ENCODE data around the gene TRMT112.

TRMT112 gene

GRCh38 chr11:64306563-64306875 lies 10.8 kb downstream of the TRMT112 start:
- DNase-seq = no peak

GRCh38 chr11:64305691-64306562 lies 11.4 kb downstream of the TRMT112 start:
- DNase-seq = peak; percentile 49 to 74

- DNase-seq = peak; percentile 98 to 99
These were observed 12.2 kb downstream of the TRMT112 start, which contains the start of gene ESRRA for GRCh38 chr11:64305075-64305690. Gene ESRRA (plus strand): TSS chr11:64305524. CDS start chr11:64307180, 1,656 bp downstream.

- DNase-seq = peak; percentile 73 to 91
These were observed 12.9 kb downstream of the TRMT112 start for GRCh38 chr11:64304316-64305072.

GRCh38 chr11:64304032-64304315 lies 13.4 kb downstream of the TRMT112 start:
- no peak for DNase-seq

- DNase-seq = no peak
These were observed 14.0 kb downstream of the TRMT112 start for GRCh38 chr11:64303109-64304031.

GRCh38 chr11:64299847-64300648 lies 17.3 kb downstream of the TRMT112 start, which contains the start of gene CATSPERZ:
Gene CATSPERZ (plus strand): TSS chr11:64300358. CDS start chr11:64300411, 53 bp downstream.
- no peak for DNase-seq

GRCh38 chr11:64298966-64299846 lies 18.2 kb downstream of the TRMT112 start:
- no peak for DNase-seq

GRCh38 chr11:64297699-64298358 lies 19.5 kb downstream of the TRMT112 start:
- no peak for DNase-seq

- no peak for DNase-seq
These were observed 20.3 kb downstream of the TRMT112 start for GRCh38 chr11:64296830-64297698.

- DNase-seq = no peak
These were observed 21.1 kb downstream of the TRMT112 start for GRCh38 chr11:64296236-64296635.

GRCh38 chr11:64295760-64296159 lies 21.6 kb downstream of the TRMT112 start:
- DNase-seq = no peak

GRCh38 chr11:64294774-64295173 lies 22.6 kb downstream of the TRMT112 start:
- no peak for DNase-seq

- no peak for DNase-seq
These were observed 24.7 kb downstream of the TRMT112 start for GRCh38 chr11:64292460-64293254.

GRCh38 chr11:64291752-64292459 lies 25.5 kb downstream of the TRMT112 start:
- no peak for DNase-seq

GRCh38 chr11:64291262-64291751 lies 26.1 kb downstream of the TRMT112 start, which contains the start of gene KCNK4:
Gene KCNK4 (plus strand): TSS chr11:64291302. CDS start chr11:64293019, 1,717 bp downstream.
- DNase-seq = no peak
